HCT116 (cell line): ENCODE measurements around the gene CNDP2. TPM values are rescaled to one million over a fixed set of nuclear protein-coding genes. Genes with fewer than 3 reads are reported as not detected.

Source experiments
- ATAC-seq: fragments of 200-7000 bp; cut with Tn5 transposase; 2 replicates; pipeline ENCODE4 v1.9.1; 2020; ENCODE audit warnings: mild to moderate bottlenecking, moderate library complexity
- BruUV-seq: library from RNA; stranded (reverse); fragments of 400-500 nt; replicated peaks from 2 replicates; lab custom pipeline; 2021; lab: Mats Ljungman, UMichigan
- CTCF ChIA-PET: fragments of 300-600 bp; sonication (Branson Sonifier 250); formaldehyde crosslinking; loops from one replicate; lab custom pipeline; 2021; ENCODE audit warnings: antibody characterized with exemption; lab: Charles Lee
- POLR2A ChIA-PET: fragments of 300-600, 350-600 bp; sonication (Branson Sonifier 250); formaldehyde crosslinking; loops from one replicate; lab custom pipeline; 2021; ENCODE audit warnings: antibody characterized with exemption; lab: Charles Lee
- RAD21 ChIA-PET, 2 experiments: fragments of 300-600 bp; sonication (Branson Sonifier 250); formaldehyde crosslinking; loops; one replicate each; lab custom pipeline; 2023; ENCODE audit warnings: low total read pairs in 2 of 2; ENCODE audit not compliant: uncharacterized antibody in 2 of 2, unreplicated experiment in 2 of 2, low non-redundant PET in 1 of 2; lab: Charles Lee
- DNase-seq: peaks from one replicate; pipeline ENCODE4 v3.0.0-alpha.2; 2010; ENCODE audit warnings: low read depth, low spot score
- H2AFZ ChIP-seq: fragments of 200-600 bp; shearing (Covaris generic), sonication (generic); 2 replicates; pipeline ENCODE4 v1.6.1; 2017; ENCODE audit warnings: low read depth, mixed run types, mixed read lengths, antibody characterized with exemption, low read length; ENCODE audit not compliant: poor library complexity, severe bottlenecking
- H3K27ac ChIP-seq: 2 replicates; pipeline ENCODE4 v1.5.1; 2012; ENCODE audit warnings: low read depth, low read length
- H3K27me3 ChIP-seq: fragments of 200-600 bp; sonication (generic); 2 replicates; pipeline ENCODE4 v1.6.1; 2016; ENCODE audit warnings: mixed run types, low read length, mixed read lengths; ENCODE audit not compliant: insufficient read depth
- H3K36me3 ChIP-seq, 2 experiments: fragments of 200-500 bp in 1 of 2; fragments of 200-600 bp in 1 of 2; sonication (Bioruptor generic) in 1 of 2; sonication (generic) in 1 of 2; 2 replicates each; pipeline versions ENCODE4 v1.5.1 to v1.6.1; 2014 to 2016; ENCODE audit warnings: low read length in 2 of 2, inconsistent platforms in 1 of 2, mixed read lengths in 1 of 2, mixed run types in 1 of 2; ENCODE audit not compliant: insufficient read depth in 2 of 2, control insufficient read depth in 1 of 2
- H3K4me1 ChIP-seq, 2 experiments: fragments of 200-600 bp in 1 of 2; sonication (generic) in 1 of 2; 2 replicates each; pipeline versions ENCODE4 v1.5.1 to v1.6.1; 2012 to 2017; ENCODE audit warnings: low read length in 2 of 2, inconsistent platforms in 1 of 2, mild to moderate bottlenecking in 1 of 2, mixed read lengths in 1 of 2, mixed run types in 1 of 2, moderate library complexity in 1 of 2; ENCODE audit not compliant: insufficient read depth in 2 of 2, control insufficient read depth in 1 of 2
- H3K4me2 ChIP-seq: fragments of 200-600 bp; sonication (generic); 2 replicates; pipeline ENCODE4 v1.6.1; 2017; ENCODE audit warnings: mixed run types, low read length, mixed read lengths
- H3K4me3 ChIP-seq, 2 experiments: fragments of 200-600 bp in 1 of 2; sonication (generic) in 1 of 2; replicated peaks in 1 of 2; 2 replicates each; pipeline ENCODE4 v1.5.1; 2011 to 2016; ENCODE audit warnings: low read length in 2 of 2, control low read depth in 1 of 2, low read depth in 1 of 2, mild to moderate bottlenecking in 1 of 2, mixed read lengths in 1 of 2, mixed run types in 1 of 2
- H3K79me2 ChIP-seq: fragments of 200-600 bp; sonication (generic); 2 replicates; pipeline ENCODE4 v1.6.1; 2017; ENCODE audit warnings: mild to moderate bottlenecking, mixed run types, low read length, moderate library complexity, mixed read lengths; ENCODE audit not compliant: insufficient read depth
- H3K9ac ChIP-seq: fragments of 200-600 bp; sonication (generic); 2 replicates; pipeline ENCODE4 v1.6.1; 2016; ENCODE audit warnings: low read length, mixed read lengths
- H3K9me2 ChIP-seq: fragments of 200-600 bp; sonication (generic), shearing (Covaris generic); 2 replicates; pipeline ENCODE4 v1.6.1; 2017; ENCODE audit warnings: mixed run types, mild to moderate bottlenecking, moderate library complexity; ENCODE audit not compliant: insufficient read depth
- H3K9me3 ChIP-seq, 2 experiments: fragments of 200-500 bp in 1 of 2; fragments of 200-600 bp in 1 of 2; sonication (Bioruptor generic) in 1 of 2; sonication (generic) in 1 of 2; 2 replicates each; pipeline ENCODE4 v1.6.1; 2014 to 2017; ENCODE audit warnings: low read length in 2 of 2, mixed read lengths in 2 of 2, inconsistent platforms in 1 of 2, low read depth in 1 of 2, mild to moderate bottlenecking in 1 of 2, mixed run types in 1 of 2, moderate library complexity in 1 of 2; ENCODE audit not compliant: control insufficient read depth in 1 of 2, insufficient read depth in 1 of 2
- H4K20me1 ChIP-seq: fragments of 200-600 bp; sonication (generic), shearing (Covaris generic); 2 replicates; pipeline ENCODE4 v1.6.1; 2017; ENCODE audit warnings: mixed run types, mild to moderate bottlenecking, moderate library complexity; ENCODE audit not compliant: insufficient read depth
- ATF3 ChIP-seq: IDR thresholded peaks from 2 replicates; pipeline ENCODE4 v1.6.1; 2012
- CEBPB ChIP-seq: IDR thresholded peaks from 2 replicates; pipeline ENCODE4 v1.6.1; 2012; ENCODE audit warnings: low read depth
- EZH2phosphoT487 ChIP-seq: fragments of 200-600 bp; IDR thresholded peaks from 2 replicates; pipeline ENCODE4 v1.6.1; 2018; ENCODE audit warnings: antibody characterized with exemption, borderline replicate concordance
- FOSL1 ChIP-seq: IDR thresholded peaks from 2 replicates; pipeline ENCODE4 v1.6.1; 2012; ENCODE audit warnings: low read depth
- MAX ChIP-seq: IDR thresholded peaks from 2 replicates; pipeline ENCODE4 v1.6.1; 2012
- POLR2A ChIP-seq: IDR thresholded peaks from 2 replicates; pipeline ENCODE4 v1.7.0; 2011; ENCODE audit warnings: borderline replicate concordance; ENCODE audit not compliant: insufficient read depth, insufficient read length; ENCODE audit errors: extremely low read depth
- POLR2AphosphoS5 ChIP-seq: IDR thresholded peaks from 2 replicates; pipeline ENCODE4 v1.6.1; 2011; ENCODE audit warnings: mild to moderate bottlenecking, low read depth, low read length, moderate library complexity
- RAD21 ChIP-seq: IDR thresholded peaks from 2 replicates; pipeline ENCODE4 v1.6.1; 2012; ENCODE audit warnings: low read depth, mild to moderate bottlenecking
- REST ChIP-seq: IDR thresholded peaks from 2 replicates; pipeline ENCODE4 v1.6.1; 2012; ENCODE audit warnings: low read depth
- SIN3A ChIP-seq: IDR thresholded peaks from 2 replicates; pipeline ENCODE4 v1.6.1; 2012; ENCODE audit warnings: low read depth
- SRF ChIP-seq: IDR thresholded peaks from 2 replicates; pipeline ENCODE4 v1.6.1; 2012; ENCODE audit warnings: low read depth
- TCF7L2 ChIP-seq: IDR thresholded peaks from 2 replicates; pipeline ENCODE4 v1.7.0; 2011; ENCODE audit warnings: borderline replicate concordance, inconsistent platforms; ENCODE audit not compliant: insufficient read depth, insufficient read length; ENCODE audit errors: extremely low read depth
- YY1 ChIP-seq: IDR thresholded peaks from 2 replicates; pipeline ENCODE4 v1.6.1; 2011; ENCODE audit warnings: low read length, low read depth, moderate library complexity, mild to moderate bottlenecking; ENCODE audit not compliant: insufficient replicate concordance; ENCODE audit errors: extremely low read depth
- ZBTB33 ChIP-seq: IDR thresholded peaks from 2 replicates; pipeline ENCODE4 v1.6.1; 2011; ENCODE audit warnings: mild to moderate bottlenecking, low read length, moderate library complexity; ENCODE audit not compliant: insufficient replicate concordance; ENCODE audit errors: extremely low read depth
- ZFX ChIP-seq: fragments of 450-650 bp; IDR thresholded peaks from 2 replicates; pipeline ENCODE4 v1.6.1; 2017
- ZNF274 ChIP-seq: fragments of 200-500 bp; sonication (Bioruptor generic); IDR thresholded peaks from 2 replicates; pipeline ENCODE4 v1.6.1; 2014; ENCODE audit warnings: mild to moderate bottlenecking, low read depth, low read length, inconsistent platforms
- intact Hi-C: fragments of 100-400 bp; cut with micrococcal nuclease; formaldehyde crosslinking; loops from 2 replicates; pipeline ENCODE4 v1.10.0; 2022
- total RNA-seq: library from RNA; stranded (reverse); gene quantifications from one replicate; pipeline ENCODE4 v1.2.1, GENCODE V29; 2021; ENCODE audit not compliant: unreplicated experiment

CNDP2 gene
- total RNA-seq, 1 experiment from 2014 or later = 112 TPM

- TF ChIP-seq SIN3A = no peak
- TF ChIP-seq ATF3 = no peak
- TF ChIP-seq TCF7L2 = no peak
- no peak for TF ChIP-seq YY1
- no peak for TF ChIP-seq ZNF274
- no peak for TF ChIP-seq CEBPB
- no peak for TF ChIP-seq RAD21
Measured at GRCh38 chr18:74529378-74529777, 33.2 kb downstream of the CNDP2 start (continued).

GRCh38 chr18:74529811-74530583, 33.8 kb downstream of the CNDP2 start:
- BruUV-seq = no TSS peak
- Histone ChIP-seq H4K20me1 (no peaks in the 10 kb centered on the region), H2AFZ (no peak overlapping the region), H3K79me2 (no peaks in the 10 kb centered on the region), H3K9me3 (no peaks in the 10 kb centered on the region), H3K27ac (no peak overlapping the region), H3K27me3 (peaks cover 4% of the 10 kb centered on the region; the same call in 1 of the 2 replicates), H3K9me2 (no peaks in the 10 kb centered on the region), H3K36me3 (no peaks in the 10 kb centered on the region), H3K4me3 (no peak overlapping the region), H3K9ac (no peak overlapping the region), H3K4me2 (no peak overlapping the region), H3K4me1 (no peaks in the 10 kb centered on the region)
- DNase-seq (no peak), ATAC-seq (no peak)
- RAD21 ChIA-PET = no interaction called here
- POLR2A ChIA-PET = no interaction called here
- CTCF ChIA-PET = no interaction called here
- TF ChIP-seq REST (no peak), CEBPB (no peak), ATF3 (no peak), MAX (no peak), YY1 (no peak), FOSL1 (no peak), POLR2A (no peak), EZH2phosphoT487 (no peak), RAD21 (no peak), ZBTB33 (no peak), SRF (no peak), TCF7L2 (no peak), POLR2AphosphoS5 (no peak), ZNF274 (no peak), ZFX (no peak)
- intact Hi-C loops = no loop called here
